Activated T-helper 1 cell treated with Interleukin-2 at 50 U/mL for 16 hours (primary cell): ENCODE results near the gene CDHR1.

Source experiments
- DNase-seq: peaks from one replicate; pipeline ENCODE4 v3.0.0-alpha.2; 2020; ENCODE audit warnings: low read depth

CDHR1 gene

DNA sequence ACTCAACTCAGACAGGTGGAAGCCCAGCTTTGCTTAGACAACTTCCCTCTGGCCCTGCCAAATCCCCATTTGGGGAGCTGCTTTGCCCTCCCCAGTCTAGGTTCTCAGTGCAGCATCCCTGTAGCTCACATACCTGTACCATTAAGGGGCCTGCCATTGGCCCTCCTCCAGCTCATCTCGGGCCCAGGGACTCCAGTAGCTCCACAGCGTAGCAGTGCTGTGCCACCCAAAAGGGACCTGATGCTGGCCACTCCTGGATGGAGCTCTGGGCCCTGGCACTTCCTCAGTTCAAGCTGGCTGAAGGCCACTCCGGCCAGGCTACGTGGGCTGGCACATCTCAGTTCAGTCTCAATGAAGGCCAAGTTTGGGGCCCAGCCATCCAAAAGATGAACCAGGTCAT is 39.6 kb downstream of the CDHR1 start:
- DNase-seq: no peak

DNA sequence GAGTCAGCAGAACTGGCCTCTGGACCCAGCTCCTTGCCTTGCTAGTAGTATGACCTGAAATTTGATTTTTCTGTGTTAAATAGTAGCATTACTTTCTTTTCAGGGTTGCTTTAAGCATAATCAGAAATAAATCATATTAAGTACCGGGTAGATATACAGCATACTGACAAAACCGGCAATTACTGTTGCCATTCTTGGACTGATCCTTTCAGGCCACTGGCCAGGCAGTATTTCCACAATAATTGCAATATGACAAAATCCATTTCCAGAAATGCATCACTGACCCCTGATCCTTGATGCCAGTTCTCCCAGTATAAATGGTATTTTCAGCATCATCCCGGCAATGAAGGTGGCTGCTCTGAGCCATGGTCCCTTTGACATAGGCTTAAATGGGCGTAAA is 40.1 kb downstream of the CDHR1 start:
- DNase-seq: no peak

DNA sequence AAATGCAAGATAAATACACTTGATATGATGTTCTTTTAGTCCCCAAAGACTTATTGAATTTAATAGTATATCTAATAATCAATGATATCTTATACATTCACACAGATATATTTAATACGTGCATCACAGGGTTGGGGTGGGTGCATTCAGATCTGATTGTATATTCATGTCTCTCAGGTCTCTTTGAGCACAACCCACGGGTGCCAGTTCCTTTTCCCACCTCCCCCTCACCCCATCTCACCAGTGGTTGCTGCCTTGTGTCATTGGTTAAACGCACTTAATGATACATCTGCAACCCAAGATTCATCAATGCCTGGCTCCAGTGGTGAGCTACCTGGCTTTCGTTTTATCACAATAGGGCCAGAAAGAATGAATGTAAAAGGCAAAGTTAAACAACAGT is 40.8 kb downstream of the CDHR1 start:
- DNase-seq: no peak

DNA sequence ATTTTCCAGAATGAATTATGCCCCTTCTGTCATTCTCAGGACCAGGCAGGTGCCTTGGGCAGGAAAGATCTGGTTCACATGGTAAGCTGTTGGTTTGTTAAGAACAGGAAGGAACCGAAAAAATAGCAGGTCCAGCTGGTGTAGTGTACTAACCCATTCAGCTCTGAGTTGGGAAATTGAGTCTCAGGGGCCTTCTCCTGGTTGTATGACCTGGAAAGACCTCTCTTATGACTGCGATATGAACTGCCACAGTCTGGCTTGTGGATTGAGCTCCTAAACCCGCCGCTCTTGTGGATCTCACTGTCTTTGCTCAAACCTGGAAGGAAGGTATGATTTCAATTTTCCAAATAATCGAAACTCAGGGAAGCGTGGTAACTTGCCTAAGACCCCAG is 42.5 kb downstream of the CDHR1 start:
- no peak for DNase-seq

DNA sequence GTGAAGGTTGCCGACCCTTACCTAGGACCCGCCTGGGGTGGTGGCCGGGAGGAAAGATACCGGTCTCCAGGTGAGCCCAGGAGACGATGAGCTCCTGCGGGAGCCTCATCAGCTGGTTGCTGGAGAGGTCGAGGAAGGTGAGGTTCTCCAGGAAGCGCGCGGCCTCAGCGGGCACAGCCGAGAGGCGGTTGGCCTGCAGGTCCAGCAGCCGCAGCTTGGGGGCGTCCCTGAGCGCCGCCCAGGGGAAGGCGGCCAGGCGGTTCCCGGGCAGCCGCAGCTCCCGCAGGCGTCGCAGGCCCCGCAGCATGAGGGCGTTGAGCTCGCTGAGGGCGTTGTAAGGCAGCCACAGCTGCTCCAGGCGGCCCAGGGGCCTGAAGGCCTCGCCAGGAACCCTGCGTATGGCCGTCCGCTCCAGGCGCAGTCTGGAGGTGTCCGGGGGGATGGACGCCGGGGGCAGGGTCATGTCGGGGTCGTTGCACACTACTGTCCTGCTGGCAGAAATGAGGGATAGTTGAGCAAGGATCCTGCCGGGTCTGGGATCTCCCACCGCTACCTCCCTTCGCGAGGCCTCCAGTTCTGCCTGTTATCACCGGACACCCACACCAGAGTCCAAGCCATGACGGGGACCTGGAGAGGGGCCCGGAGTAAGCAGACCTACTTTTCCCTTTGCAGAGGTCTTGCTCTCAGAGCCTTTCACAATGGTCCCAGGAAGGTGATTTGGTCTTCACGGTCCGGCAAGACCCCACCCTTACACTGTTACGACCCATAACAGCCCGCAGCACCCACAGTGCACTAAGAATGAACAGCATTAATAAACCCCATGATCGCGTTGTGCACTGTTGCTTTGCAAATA is 43.1 kb downstream of the CDHR1 start:
- DNase-seq: no peak

DNA sequence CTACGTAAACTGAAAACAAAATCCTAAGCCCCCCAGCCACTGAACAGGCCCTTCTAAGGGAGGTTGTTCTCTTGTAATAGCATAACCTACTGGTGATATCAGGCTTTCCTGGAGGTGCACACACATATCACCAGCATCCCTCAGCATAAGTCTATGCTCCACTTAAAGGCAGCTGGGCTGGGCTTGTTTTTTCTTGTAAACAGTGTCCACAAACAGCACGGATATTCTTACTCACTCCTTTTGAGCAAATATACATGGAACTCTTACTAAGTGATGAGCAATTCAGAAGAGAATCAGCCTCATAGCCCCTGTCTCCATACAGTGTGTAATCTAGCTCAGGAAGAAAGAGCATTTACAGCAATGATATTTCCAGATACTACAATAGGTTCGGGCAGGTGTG is 44.6 kb downstream of the CDHR1 start:
- DNase-seq: no peak

DNA sequence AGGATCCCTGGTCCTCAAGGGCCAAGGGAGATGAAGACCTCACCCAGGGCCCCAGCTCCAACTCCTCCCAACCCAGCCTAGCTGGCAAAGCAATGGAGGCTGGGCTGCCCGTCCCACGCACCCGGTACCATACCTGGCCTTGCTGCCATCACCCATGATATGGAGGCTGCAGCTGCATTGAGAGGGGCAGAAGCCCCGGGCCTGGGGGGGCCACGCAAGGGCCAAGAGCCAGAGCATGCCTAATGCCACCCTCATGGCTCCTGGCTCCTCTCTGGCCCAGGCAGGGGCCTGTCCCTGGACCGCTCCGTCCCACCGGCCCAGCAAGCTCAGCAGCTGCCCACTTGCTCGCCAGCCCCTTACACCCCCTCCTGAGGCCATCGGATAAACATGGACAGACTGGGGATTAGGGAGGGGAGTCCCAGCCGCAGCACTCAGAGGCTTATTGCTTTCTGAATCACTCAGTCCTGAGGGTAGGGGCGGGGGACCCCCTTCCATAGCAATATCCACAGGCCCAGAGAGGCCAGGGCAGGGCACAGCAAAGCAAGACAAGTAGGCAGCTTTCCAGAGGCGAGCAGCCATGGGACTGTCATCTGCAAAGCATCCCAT is 47.0 kb downstream of the CDHR1 start, which contains the start of gene LRIT1:
TSS of gene LRIT1 (minus strand) at position 362 of the 606 bp plus-strand sequence. CDS start at position 255, 107 bp downstream.
- DNase-seq: no peak

DNA sequence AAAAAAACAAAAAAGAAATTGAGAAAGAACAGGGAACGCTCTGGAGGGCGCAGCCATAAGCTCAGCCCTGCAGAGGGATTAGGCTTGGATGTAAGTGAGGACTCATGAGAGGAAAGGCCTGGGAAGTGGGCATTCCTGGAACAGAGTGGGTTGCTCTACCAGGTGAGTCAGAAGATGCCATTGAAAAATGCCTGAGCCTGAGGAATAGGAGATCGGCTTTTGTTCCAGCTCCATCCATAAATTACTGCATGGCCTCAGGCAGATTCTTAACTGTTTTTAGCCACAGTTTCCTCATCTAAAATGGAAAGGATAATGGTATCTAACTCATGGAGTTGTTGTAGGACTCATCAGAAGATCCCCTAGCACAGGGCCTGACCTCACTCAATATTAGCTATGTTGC is 49.4 kb downstream of the CDHR1 start:
- no peak for DNase-seq

DNA sequence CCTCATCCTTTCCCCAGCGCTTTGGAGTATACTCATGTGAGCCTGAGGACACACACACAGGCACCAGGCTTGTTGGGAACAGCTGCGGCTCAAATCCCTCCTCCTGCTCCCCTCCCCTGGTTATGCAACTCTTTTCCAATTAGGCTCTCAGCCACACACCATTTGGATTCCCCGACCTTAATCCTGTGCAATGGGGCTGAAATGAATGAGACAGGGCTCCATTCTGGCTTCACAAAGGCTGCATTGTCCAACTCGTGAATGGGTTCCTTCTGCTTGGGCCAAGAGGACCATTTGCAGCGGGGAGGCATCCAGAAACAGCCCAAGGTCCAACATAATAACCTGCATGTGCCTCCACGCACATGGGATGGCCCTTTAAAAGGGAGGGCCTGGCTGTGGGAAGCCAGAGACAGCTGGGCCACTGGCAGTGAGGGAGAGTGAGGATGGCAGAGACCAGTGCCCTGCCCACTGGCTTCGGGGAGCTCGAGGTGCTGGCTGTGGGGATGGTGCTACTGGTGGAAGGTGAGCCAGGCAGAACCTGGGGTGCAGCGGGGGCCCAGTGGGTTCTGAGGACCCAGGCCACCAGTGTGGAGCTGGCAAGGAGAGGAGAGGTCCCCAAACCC is 50.4 kb downstream of the CDHR1 start, which contains the start of gene RGR:
TSS of gene RGR (plus strand) at position 403 of the 620 bp plus-strand sequence. CDS start at position 441, 38 bp downstream.
- no peak for DNase-seq

DNA sequence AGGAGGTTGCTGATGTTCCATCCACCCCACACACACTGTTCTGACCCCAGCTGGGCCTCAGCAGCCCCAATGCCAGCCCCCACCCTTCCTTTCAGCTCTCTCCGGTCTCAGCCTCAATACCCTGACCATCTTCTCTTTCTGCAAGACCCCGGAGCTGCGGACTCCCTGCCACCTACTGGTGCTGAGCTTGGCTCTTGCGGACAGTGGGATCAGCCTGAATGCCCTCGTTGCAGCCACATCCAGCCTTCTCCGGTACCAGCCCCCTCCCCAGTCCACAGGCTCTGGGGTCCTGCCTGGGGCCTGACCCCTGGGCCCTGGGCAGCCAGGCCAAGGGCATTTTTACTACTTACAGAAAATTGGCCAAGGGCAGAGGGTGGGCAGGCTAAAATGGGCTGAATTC is 53.2 kb downstream of the CDHR1 start:
- DNase-seq: no peak

DNA sequence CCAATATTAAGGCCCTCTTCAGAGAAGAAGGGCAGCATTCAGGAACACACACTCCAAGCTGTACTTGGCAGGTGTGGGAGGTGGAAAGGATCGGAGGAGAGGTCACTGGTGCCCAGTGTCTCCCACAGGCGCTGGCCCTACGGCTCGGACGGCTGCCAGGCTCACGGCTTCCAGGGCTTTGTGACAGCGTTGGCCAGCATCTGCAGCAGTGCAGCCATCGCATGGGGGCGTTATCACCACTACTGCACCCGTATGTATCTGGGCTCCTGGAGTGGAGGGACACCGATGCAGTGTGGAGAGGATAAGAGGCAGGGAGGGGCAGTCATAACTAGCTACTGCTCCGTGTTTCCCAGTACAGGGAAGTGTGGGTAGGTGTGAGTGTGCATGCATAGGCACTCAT is 54.5 kb downstream of the CDHR1 start:
- DNase-seq: no peak

DNA sequence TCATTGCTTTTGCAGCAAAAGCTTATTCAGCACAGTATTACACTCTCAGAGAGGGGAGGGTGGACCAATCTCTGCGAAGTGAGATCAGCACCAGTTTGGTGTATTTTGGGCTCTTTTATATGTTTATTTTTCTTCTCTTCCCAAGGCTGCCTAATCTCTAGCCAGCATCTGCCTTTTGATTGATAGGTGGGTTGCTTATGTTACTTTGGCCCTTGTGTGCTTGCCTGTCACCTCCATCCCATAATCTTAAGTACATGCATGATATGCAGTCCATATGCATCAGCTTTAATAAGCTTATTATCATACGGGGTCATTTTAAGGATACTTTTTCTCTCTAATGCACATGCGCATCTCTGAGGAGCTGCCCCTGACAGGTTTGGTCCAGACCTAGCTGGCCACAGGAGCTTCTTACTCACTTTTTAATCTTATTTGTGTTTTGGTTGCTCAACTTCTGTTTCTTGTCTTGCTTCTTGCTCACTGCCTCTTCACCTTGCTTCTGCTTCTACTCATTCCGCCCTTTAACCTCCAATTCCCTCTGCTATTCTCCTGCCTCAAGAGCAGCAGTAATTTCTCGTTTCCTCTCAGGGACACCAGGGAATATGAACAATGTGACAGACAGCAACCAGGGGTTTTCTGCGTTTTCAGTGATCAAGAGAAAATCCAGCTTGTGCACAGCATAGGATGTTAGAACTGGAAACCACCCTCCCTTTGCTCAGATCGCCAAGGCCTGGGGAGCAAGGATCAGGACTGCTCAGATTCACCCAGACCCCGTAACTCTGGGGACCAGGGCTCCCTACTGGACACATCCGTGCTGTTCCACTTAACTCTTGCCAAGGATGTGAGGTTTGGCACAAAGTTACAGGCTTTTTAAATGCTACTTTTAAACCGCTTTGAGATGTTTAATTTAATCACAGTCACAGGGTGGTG is 60.5 kb downstream of the CDHR1 start:
- DNase-seq: no peak

DNA sequence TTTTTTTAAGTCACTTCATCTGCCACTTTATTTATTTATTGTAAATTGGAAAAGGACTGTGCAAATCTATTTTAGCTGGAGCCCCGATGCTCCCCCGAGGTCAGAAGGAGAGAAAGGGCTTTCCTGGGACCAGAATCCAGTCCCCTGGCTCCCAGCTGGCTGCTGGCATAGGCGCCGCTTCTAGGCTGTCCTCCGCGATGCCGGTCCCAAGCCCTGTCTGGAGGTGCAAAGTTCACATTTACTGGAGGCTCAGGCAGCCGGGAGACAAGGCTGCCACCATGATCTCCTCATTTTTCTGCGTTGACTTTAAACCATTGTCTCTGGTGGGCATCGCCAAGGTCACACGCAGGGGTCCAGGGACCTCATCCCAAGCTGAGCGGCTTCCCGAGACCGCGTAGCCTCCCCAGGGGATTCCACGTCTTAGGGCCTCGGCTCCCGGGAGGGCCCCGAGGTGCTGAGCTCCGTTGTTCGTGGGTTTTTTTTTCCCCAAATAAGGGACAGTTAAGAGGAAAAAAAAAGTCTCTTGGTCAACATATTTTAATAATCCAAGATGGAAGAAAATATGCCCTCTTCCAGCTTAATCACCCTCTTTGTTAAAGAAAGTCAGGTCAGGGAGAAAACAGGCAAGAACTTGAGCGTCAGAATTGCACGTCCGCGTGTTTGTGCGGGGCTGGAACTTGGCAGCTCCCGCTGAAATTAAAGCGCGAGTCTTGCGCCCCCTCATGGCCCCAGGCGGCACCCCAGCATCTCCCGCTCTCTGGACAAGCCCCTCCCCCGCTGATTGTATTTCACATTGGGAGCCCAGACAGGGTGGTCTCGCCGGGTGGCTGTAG is 62.4 kb downstream of the CDHR1 start:
- peak; percentile 5 for DNase-seq

DNA sequence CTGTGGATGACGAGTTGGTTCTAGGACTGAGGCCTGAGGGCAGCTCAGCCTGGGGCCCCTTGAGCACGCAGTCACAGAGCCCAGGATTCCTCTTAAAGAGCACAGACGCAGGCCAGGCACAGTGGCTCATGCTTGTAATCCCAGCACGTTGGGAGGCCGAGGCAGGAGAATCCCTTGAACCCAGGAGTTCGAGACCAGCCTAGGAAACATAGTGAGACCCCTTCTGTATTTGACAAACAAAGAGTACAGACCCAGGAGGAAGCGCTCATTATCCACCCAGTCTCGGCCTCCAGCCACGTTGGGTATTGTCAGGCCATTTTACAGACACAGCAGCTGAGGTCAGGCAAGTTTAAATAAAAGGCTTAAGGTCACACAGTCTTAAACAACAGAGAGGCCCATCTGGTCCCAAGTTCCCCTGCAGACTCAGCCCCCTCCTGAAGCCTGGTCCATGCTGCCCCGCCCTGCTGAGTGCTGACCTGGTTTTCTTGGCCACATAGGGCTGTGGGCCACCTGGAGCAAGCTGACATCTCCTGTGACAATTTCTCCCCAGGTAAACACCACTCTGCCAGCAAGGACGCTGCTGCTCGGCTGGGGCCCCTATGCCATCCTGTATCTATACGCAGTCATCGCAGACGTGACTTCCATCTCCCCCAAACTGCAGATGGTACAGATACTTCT is 63.1 kb downstream of the CDHR1 start:
- DNase-seq: no peak

DNA sequence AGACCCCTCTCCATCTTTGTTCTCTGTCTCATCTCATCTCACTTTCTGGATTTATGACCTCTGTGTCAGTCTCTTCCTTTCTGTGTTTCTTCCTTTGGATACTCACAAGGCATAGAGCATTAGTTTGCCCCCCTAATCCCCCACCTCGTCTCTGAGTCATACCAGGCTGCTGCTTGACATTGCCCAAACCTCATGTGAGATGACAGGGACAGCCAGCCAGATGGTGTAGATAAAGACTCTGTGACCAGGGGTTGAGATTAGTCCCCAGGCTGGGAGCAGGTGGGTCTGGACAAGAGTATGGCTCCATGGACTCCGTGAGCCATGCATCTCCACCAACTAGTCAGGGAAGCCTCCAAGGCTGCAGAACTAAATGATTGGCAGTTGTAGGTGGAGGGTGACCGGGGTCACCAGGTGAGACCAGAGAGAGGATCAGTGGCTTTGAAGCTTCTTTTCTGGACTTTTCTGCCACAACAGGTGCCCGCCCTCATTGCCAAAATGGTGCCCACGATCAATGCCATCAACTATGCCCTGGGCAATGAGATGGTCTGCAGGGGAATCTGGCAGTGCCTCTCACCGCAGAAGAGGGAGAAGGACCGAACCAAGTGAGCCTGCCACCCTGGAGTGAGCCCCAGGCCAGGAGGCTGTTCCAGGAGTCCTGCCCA is 63.8 kb downstream of the CDHR1 start:
- no peak for DNase-seq

DNA sequence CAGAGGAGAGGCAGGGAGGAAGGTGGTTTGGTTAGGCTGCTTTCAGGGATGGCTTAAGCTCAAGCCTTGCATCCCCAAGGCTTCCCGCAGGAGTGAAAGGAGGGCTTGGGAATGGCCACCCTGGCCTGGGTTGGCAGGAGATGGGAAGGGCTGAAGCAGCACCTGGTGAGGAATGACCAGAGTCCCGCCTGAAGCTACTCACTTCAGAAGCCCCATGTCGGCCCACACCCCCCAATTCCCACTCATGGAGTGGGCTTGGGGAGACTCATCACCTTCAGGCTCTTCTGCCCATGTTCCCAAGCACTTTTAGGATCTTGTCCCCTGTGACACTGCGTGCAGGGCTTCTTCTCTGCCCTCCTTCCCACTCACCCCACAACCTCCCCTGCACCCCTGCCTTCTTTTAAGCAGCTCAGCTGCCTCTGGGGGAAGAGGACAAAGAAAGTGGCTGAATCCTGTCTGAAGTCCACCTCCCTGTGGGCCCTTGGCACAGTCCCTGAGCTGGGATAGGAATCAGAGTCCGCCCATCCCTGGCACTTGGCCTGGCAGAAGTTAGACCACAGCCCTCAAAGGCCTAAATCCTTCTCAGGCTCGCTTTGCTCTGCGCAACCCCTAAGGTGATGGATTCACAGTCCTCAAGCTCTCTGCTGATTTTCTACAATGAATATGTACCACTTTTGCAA is 67.0 kb downstream of the CDHR1 start:
- no peak for DNase-seq

DNA sequence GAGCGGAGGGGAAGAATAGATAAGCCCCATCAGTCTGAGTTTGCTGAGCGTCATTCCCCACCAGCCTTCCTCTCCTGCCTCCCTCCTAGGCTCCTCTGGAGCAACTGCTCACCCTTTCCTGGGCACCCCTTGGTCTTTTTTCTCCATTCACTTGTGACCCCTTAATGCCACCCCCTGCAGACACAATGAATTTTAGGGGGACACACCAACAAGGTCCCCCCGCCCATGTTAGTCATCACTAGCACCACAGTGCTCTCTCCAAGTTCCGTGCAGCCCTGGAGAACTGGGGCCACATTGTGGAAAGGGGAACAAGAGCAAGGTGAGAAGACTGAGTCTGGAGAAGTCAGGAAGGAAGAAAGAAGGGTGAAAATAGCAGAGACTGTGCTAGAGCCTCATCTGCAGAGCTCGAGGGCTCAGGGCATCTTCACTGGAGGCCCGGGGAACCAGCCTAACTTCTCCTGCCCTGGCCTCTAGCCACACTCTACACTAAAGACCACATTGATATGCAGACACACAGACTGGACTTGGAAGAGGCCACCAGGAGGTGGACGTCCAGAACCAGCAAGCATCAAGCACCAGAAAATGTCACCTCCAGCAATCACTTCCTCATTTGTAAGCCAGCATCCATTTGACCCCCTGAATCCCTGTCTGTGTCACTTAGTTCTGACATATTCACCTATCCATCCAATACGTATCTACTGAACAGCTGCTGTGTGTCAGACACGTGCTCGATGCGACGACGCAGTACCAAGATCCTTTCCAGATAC is 68.0 kb downstream of the CDHR1 start:
- DNase-seq: no peak

DNA sequence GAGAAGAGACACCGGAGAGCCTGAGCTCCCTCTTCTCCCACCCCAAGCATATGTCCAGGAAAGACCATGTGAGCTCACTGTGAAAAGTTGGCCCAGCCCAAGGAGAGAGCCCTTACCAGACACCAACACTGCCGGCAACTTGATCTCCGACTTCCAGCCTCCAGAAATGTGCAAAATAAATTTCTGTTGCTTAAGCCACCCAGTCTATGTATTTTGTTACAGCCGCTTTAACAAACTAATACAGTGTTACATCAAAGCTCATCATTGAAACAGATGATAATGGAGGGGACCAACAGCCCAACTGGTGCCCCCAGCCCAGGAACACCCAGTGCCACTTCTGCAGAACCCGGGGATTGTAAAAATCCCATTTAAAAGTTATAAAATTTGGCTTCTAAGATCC is 69.4 kb downstream of the CDHR1 start:
- no peak for DNase-seq
